Astrocyte of the spinal cord (primary cell): ENCODE results near the gene PPP4R3A.

Source experiments
- DNase-seq: peaks from one replicate; pipeline ENCODE4 v3.0.0; 2011; ENCODE audit warnings: low read depth, low spot score
- H3K4me3 ChIP-seq: 2 replicates; pipeline ENCODE4 v1.5.1; 2011; ENCODE audit warnings: low read depth, mild to moderate bottlenecking, low read length, moderate library complexity
- in situ Hi-C: cut with HindIII; loops from 2 replicates; pipeline ENCODE4 v1.10.0; 2017; ENCODE audit warnings: low sequenced_read_pairs
- TF ChIP-seq, protein P1 (sequence below): IDR thresholded peaks from 2 replicates; pipeline ENCODE4 v1.5.1; 2012; ENCODE audit warnings: low read depth, mild to moderate bottlenecking, low read length, inconsistent platforms

The PPP4R3A gene

DNA sequence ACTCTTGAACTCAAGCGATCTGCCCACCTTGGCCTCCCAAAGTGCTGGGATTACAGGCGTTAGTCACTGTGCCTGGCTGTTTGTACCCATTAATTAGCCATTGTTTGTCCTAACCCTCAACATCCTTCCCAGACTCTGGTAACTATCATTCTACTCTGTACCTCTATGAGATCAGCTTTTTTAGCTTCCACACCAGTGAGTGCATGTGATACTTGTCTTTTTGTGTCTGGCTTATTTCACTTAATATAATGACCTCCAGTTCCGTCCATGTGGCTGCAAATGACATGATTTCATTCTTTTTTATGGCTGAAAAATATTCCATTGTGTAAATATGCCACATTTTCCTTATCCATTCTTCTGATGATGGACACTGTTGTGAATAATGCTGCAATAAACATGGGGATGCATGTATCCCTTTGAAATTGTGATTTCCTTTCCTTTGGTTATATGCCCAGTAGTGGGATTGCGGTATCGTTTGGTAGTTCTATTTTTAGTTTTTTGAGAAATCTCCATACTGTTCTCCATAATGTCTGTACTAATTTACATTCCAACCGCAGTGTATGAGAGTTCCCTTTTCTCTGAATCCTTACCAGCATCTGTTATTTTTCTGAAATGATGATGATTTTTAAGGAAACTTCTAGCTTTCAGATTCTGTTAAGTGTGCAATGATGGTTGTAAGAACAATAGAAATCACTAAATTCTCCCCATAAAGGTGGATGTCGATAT, 6.7 kb upstream of the PPP4R3A start:
- H3K4me3 ChIP-seq = no peak overlapping the region
- in situ Hi-C loops = no loop called here
- DNase-seq = no peak
- TF ChIP-seq, protein P1, sequence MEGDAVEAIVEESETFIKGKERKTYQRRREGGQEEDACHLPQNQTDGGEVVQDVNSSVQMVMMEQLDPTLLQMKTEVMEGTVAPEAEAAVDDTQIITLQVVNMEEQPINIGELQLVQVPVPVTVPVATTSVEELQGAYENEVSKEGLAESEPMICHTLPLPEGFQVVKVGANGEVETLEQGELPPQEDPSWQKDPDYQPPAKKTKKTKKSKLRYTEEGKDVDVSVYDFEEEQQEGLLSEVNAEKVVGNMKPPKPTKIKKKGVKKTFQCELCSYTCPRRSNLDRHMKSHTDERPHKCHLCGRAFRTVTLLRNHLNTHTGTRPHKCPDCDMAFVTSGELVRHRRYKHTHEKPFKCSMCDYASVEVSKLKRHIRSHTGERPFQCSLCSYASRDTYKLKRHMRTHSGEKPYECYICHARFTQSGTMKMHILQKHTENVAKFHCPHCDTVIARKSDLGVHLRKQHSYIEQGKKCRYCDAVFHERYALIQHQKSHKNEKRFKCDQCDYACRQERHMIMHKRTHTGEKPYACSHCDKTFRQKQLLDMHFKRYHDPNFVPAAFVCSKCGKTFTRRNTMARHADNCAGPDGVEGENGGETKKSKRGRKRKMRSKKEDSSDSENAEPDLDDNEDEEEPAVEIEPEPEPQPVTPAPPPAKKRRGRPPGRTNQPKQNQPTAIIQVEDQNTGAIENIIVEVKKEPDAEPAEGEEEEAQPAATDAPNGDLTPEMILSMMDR = no peak

DNA sequence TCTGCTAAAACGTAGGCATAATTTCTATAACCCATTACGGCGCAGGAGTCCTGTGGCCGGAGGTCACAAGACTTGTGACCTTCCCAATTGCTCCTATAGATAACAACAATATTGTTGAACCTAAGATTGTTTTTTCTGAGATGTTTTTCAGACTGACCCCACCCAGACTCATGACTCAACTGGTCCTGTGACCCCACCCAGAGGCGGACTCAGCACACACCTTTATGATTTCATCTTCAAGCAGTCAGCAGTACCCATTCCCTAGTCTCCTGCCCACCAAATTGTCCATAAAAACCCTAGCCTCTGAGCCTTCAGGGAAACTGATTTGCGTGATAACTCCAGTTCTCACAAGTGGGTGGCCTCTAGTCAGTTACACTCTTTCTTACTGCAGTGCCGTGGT, 5.9 kb upstream of the PPP4R3A start:
- in situ Hi-C loops = no loop called here
- TF ChIP-seq, protein P1 = no peak
- no peak overlapping the region for H3K4me3 ChIP-seq
- no peak for DNase-seq

DNA sequence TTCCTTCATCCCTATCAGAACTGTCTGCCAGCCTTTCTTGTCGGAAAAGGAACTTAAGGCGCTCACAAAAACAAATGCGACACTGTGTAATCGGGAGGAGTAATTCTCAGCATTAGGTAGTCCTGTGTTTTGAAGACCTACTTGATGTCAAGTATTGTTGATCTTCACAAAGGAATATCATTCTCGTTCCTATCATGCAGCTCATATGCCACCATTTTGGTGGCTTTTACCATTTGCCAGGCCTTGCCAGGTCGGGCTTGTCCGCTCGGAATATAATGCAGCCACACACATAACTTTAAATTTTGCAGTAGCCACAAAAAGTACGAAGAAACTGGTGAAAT, 903 bp upstream of the PPP4R3A start:
- DNase-seq = no peak
- in situ Hi-C loops = no loop called here
- TF ChIP-seq, protein P1 = no peak
- peak overlapping the region; percentile 85 for H3K4me3 ChIP-seq

DNA sequence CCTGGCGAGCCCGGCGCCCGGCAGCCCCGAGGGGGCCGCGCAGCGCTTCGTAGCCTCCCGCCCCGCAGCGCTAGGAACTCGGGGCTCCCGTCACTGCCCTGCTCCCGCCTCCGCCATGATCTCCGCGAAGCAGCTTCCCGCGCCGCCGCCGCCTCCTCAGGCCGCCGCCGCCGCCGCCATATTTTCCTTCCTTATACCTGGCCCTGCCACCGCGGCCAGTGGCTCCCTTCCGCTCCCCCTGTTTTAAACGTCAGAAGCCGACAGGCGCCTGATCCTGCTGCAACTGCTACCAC, 286 bp downstream of the PPP4R3A start:
- in situ Hi-C loops = no loop called here
- no peak for DNase-seq

DNA sequence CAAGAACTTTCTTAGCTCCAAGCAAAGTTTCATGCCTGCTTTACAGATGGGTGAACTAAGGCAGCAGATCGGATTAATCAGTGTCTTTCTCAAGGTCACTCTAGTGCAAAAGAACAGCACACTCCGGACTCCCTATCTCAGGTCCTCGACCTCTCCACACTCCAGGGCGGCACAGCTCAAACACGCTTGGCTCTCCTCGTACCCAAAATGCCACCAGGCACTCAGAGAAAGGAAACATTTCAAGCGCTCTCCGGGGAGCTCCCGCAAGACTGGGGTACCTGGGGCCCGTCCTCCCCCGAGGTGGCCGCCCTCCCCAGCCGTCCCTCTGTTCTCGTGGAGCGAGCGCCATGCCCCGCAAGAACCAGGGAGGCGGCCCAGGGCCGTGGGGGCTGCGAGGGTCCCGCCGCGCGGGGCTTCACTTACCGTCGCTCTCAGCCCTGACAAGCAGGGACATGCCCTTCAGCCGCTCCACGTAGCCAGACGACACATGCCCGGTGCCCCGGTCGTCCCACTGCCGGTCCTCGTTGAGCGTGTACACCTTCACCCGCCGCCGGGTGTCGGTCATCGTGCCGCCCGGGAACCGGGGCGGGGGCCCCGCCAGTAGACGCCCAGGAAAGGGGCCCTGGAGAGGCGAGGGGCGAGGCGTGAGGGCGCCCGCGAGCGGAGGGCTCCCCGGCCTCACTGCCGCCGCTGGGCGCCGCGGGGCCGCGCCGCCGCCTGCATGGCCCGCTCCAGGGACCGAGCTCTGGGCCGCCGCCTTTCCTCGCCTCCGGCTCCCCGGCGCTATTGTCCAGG, 830 bp downstream of the PPP4R3A start:
- H3K4me3 ChIP-seq = peak overlapping the region; percentile 85
- in situ Hi-C loops = no loop called here

More for the DNA sequence above, 286 bp downstream of the PPP4R3A start:
- TF ChIP-seq, protein P1 = no peak
- H3K4me3 ChIP-seq = peak overlapping the region; percentile 85

DNA sequence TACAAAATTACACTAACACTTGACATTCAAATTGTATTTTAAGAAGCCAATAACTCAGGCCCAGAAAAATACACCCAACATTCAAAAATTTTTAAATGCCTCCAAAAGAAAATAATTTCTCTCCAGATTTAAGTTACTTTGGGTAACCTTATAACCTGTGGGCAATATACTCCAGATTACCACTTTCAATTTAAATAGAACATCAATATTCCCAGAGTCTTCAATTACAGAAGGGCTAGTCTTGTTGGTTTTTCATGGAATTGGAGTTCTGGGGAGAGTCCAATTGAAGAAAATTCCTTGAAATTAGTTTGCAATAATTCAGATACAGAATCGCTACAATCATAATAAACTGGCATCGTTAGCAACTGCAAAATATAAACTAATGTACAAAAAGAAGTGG, 2.0 kb downstream of the PPP4R3A start:
- TF ChIP-seq, protein P1 = no peak
- no peak for DNase-seq
- in situ Hi-C loops = no loop called here
- H3K4me3 ChIP-seq = peak overlapping the region; percentile 85

More for the DNA sequence above, 830 bp downstream of the PPP4R3A start:
- TF ChIP-seq, protein P1 = no peak
- DNase-seq = no peak
